NCI-H1694 treated with DMSO at 0.1 percent for 48 hours (cell line): ENCODE results near the gene ETV6.

Experiments
- DNase-seq: peaks from one replicate; lab custom pipeline; 2025; lab: John Stamatoyannopoulos, UW

Gene ETV6

DNA sequence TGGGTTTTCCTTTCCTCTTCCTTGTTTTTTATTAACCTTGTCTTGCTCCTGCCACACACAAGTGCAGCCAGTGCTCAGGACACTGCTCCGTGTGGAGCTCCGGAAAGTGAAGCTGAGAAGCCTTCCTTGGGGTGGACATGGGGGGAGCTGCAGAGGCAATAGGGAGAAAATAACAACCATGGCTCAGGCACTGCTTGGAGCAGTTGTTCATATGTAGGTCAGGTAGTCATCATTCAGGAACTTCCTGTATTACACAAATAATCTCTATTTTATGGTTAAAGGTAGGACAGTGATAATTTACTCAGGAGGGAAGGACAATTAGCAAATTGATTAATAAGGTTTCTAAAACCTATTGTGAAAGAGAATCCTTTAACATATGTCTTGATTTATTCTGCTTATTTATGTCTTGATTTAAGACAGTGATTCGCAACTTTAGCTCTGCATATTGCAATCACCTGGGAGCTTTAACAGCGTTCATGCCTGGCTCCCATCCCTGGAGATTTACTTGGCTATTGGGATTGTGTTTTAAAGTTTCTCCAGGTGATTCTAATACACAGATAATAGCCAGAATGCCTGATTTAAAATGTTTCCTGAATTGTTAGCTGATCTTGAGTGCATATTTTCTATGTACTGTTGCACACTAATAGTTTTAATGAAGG is 92.1 kb downstream of the ETV6 start:
- DNase-seq, result no peak

- no peak for DNase-seq
Measured at GRCh38 chr12:11743423-11744409, 94.2 kb downstream of the ETV6 start.

DNA sequence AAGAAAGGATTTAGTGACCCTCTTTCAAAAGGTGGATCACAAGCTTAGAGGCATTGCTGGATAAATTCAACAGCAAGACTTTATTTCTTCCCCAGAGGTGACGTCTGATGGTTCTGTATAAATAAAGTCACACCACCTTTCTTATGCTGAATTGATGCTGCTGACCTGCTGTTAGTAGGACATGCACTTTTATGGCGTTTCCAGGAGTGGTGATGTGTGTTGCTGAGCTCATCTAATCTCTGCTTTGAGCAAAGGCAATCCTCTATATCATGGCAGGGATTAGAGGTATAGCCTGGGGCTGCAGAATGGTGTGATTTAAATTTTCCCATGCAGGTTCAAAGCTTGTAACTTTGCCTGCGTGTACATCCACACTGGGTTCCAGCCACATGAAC is 94.9 kb downstream of the ETV6 start:
- no peak for DNase-seq

- no peak for DNase-seq
Measured at GRCh38 chr12:11745113-11745512, 95.6 kb downstream of the ETV6 start.

DNA sequence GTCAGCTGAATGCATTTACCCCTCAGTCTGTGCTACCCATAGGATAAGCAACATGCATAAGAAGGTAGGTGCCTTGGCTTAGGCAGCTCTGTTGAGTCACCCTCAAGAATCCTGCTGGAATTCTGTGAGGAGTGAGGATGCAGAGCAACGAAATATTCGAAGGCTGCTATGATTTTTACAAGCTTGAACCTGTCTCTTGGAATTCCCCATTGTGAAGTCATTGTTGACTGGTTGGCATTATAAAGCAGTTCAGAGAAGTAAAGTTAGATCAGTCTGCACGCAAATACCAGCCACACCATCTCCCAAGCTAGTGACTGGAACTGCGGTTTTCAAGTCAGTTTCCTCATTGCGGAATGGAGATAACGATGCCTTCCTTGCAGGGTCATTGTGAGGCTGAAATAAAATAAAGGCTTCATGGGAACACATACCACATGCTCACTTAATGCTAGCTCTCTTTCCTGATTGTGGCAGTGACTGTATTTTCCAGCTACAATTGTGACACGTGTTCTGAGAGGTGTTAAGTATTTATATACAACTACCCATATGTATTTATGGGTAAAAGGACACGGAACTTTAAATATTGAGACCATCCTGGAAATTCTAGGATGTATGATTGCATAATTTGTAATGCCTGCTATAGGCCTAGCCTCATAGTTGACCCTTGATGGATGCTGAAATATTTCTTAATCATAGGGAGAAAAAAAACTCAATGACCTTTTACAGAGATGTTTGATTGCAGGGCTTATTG is 96.7 kb downstream of the ETV6 start:
- no peak for DNase-seq

GRCh38 chr12:11746940-11747716 is 97.7 kb downstream of the ETV6 start:
- no peak for DNase-seq

DNA sequence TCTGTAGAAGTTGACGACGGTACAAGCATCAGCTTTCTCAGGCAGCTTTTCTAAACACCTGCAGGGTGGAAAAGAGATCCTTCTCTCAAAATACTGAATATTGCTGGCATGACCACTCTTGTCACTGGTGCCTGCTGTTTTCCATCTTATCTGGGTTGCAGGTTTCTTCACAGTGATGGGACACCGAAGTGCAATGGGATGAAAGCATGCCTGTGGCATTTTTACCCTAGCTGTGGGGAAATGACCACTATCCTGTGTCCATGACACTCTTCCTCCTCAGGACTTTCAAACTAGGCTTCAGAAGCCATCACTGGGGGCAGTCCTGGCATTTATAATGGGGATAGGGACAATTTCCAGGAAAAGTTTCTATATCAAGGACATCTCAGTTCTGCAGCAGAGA is 98.5 kb downstream of the ETV6 start:
- no peak for DNase-seq

- DNase-seq, result no peak
Measured at GRCh38 chr12:11748903-11749302, 99.4 kb downstream of the ETV6 start.

DNA sequence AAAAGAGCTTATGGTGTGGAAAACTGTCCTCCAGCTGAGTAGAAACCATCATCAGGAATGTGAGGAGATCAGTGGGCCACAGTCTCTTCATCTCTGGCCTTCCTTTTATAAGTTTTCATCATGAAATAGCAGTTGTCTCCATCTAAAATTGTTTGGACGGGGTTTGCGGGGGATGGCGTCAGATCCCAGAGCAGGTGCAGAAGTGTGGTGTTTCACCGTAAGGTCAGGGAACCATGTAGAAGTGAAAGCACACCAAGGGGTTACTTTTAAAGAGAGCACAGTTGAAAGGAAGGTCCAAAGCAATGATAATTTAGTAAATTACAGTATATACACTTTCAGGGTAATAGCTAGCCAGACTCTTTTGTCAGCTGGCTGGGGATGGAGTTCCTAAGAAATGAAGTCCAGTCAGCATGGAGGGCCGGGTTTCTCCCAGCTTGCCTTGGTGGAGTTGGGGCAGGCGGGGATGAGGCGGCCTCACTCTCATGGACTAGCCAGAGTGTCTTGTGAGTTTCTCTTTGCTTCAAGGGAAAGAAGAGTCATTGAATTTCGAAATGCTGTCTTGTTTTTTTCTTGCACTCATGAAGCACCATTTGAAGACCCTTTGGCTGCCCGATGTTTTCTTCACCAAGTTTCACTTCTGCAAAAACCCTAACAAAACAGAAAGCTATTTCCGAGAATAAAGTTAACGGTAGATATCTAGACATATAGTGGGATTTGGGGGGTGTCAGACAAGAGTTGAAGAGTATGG is 100.6 kb downstream of the ETV6 start:
- no peak for DNase-seq

DNA sequence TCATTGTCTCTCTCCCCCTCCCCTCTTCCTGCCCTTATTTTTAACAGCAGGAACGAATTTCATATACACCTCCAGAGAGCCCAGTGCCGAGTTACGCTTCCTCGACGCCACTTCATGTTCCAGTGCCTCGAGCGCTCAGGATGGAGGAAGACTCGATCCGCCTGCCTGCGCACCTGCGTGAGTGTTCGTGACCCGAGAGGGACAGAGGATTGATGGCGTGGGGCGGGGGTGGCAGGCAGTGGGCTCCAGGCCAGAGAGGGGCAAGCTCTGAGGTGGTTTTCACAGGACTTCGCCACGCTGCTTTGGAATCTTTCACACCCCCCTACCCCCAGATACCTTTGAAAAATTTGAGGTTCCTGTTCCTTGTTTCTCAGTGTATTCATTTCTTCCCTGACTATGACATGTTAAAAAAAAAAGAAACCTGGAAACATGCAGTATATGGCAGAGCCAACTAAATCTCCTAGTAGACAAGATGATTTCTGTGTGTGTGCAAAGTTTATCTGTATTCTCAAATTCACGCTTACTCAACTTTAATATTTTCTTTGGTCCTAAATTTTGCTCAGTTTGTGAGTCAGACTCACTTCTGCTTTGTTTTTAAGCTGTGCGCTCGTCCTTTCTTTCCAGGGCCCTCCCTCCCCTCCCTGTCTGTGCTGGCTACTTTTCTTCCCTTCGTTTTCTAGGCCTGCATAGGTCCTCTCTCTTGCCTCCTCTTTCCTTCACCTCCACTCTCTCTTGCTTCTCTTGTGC is 103.1 kb downstream of the ETV6 start:
- no peak for DNase-seq

DNA sequence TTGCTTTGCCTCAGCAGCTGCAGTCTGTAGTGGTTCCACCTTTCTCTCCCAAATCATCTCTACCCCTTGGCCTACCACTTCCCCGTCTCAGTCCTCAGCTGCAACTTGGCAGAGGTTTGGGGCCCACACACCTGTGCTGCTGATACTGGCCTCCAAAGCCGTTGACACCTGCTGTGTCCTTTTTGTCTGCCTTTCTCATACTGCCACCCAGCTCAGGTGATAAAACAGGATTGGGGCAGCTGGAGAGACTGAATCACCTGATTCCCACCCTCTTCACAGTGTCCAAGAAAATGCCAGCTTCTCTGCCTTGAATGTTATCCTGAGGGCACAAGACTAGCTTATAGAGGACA is 103.7 kb downstream of the ETV6 start:
- no peak for DNase-seq

DNA sequence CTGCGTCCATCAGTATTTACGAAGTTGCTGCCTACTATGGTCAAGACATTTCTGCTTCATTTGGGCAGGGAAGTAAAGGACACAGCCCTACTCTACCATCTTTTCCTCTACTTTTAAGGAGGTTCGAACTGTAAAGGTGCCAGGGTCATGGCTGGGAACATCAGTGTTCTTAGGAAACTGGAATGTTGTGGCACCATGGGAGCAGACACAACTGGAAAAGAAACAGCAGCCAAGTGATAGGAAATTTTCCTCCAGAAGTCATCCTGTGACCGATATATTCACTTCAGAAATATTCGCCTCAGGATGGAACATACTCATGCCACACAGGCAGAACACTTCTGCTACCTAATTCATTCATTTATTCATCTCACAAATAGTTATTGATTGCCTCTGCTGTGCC is 104.4 kb downstream of the ETV6 start:
- DNase-seq, result no peak

- no peak for DNase-seq
Measured at GRCh38 chr12:11754256-11754655, 104.8 kb downstream of the ETV6 start.

GRCh38 chr12:11755302-11755930 is 105.9 kb downstream of the ETV6 start:
- no peak for DNase-seq

DNA sequence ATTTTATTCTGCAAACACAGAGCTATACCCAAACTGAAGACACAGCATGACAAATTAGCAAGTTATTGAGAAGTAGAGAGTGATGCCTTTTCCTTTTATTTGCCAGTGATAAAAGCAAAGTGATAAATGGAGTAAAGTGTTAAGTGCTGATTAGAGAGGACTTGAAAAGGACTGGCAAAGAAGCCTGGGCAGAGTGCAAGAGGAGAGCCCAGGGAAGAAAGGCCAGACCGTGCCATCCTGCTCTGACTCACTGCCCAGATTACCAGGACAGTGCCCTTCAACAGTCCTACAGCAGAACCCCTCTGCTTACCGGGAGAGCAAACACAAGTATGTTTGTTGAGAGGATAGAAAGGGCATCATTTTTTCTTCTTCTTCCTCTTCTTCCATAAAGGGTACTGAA is 106.5 kb downstream of the ETV6 start:
- DNase-seq, result no peak

GRCh38 chr12:11756523-11756922 is 107.0 kb downstream of the ETV6 start:
- no peak for DNase-seq

DNA sequence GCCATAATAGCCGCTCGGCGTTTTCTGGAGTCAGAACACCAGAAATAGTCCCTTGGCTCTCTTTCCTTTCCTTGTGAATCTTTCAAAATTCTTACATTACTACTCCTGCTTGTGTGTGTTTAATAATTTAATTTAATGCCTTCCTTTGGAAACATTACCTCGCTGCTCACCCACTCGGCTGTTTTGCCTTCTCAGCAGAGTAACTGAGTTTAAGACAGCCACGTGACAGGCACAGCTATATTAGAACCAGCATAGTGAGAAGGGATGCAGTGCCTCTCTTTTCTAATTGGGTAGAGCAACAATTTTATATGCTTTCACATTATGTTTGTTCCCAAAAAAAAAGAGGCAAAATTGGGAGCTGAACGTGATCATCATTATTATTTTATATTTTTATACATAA is 107.6 kb downstream of the ETV6 start:
- DNase-seq, result no peak

- no peak for DNase-seq
Measured at GRCh38 chr12:11757531-11757930, 108.1 kb downstream of the ETV6 start.

DNA sequence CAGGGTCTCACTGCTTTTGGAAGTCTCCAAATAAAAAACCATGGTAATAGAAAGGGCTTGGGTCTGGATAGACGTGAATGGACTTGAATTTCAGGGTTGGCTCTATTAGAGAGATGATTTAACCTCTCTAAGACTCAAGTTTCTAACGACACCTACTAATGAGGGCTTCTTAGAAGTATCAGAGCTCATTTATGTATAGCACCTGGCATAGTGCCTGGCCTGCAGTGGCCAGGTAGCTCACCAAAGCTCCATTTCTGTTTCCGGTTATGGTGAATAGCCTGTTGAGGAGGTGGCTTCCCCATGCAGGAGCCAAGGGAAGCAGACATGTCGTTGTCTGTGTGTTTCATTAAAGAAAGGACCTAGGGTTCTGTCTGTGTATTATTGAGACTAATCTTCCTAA is 108.6 kb downstream of the ETV6 start:
- no peak for DNase-seq
